DMS153 treated with DMSO at 0.1 percent for 48 hours (cell line): ENCODE results near the gene HACD4.
A peak's percentile ranks its signal among the peaks of the same experiment; 100 is the strongest.

Experiments
- DNase-seq: peaks from one replicate; lab custom pipeline; 2025; ENCODE audit not compliant: unreplicated experiment; lab: John Stamatoyannopoulos, UW

Gene HACD4, protein sequence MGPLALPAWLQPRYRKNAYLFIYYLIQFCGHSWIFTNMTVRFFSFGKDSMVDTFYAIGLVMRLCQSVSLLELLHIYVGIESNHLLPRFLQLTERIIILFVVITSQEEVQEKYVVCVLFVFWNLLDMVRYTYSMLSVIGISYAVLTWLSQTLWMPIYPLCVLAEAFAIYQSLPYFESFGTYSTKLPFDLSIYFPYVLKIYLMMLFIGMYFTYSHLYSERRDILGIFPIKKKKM

GRCh38 chr9:21031091-21031807 is at the start of gene HACD4:
Gene HACD4 (minus strand): TSS chr9:21031640. CDS start chr9:21031590, 50 bp downstream.
- no peak for DNase-seq

GRCh38 chr9:21080793-21081192 is 49.4 kb upstream of the HACD4 start:
- no peak for DNase-seq

GRCh38 chr9:21078702-21079101 is 47.3 kb upstream of the HACD4 start:
- DNase-seq = no peak

GRCh38 chr9:21077781-21078180 is 46.3 kb upstream of the HACD4 start, which contains the start of gene IFNB1:
Gene IFNB1 (minus strand): TSS chr9:21077942. CDS start chr9:21077869, 73 bp downstream.
- DNase-seq = no peak

DNA sequence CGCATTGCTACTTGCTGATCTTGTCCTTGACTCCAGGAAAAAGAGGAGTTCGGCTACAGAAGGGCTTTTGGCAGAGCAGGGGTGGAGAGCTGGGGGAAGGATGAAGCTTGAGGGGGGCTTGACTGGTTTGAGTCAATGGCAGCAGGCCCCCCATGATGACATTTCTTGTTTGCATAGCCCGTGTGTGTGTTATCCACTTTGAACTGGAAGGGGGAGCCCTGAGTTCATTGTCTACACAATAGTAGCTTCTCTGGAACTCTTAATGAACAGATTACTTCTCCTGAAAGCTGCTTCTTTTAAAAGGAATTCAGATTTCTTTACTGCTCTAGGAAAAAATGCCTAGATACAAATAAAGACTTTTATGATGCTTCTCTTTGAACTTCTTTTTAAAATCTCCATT is 44.0 kb upstream of the HACD4 start:
- DNase-seq = no peak

GRCh38 chr9:21070906-21071305 is 39.5 kb upstream of the HACD4 start:
- no peak for DNase-seq

DNA sequence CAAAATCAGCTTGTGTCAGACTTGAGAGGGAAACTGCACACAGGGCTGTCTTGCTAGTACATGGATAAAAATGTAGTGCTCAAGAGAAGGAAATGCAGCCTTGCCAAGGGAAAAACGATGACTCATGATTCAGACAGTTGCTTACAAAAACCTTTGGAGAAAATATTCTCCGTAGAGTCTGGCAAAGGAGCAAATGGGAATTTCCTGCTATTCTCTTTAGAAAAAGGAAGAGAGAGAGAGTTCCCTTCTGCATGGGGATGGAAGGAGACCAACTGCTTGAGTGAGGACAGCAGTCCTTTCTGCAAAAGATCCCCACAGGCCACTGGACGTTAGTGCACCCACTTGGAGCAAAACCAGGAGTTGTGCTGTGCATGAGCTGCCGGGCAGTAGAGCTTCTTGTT is 38.7 kb upstream of the HACD4 start:
- DNase-seq = no peak

DNA sequence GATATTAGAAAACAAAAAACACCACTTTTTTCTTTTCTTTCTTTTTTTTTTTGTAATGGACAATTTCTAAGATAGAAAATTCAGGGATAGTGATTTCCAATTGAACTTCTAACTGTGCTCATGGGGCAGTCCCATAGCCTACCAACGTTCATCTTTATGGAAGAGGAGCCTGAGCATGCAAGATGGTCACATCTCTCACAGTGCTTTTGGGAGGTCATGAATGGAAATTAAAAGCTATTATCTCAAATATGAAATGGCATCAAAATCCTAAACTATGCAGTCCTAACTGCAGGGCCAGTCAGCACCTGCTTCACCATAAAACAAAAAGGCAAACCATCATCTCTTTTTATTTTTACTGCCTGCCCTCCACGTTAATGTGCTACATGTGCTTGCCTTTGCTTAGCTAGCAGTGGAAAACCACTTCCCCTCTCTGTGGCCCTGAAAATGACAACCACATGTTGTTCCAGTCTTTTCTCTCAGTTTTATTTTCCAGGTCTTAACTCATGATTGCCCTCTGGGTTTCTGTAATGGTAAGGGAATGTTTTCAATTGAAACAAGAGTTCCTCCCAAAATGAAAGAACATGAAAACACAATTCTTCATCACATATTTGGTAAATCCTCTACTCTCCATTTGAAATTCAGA is 29.6 kb upstream of the HACD4 start:
- DNase-seq = no peak

- peak; percentile 18 for DNase-seq
Observed at GRCh38 chr9:21056931-21057330, 25.5 kb upstream of the HACD4 start.

GRCh38 chr9:21053851-21054250 is 22.4 kb upstream of the HACD4 start:
- no peak for DNase-seq

GRCh38 chr9:21047281-21047691 is 15.8 kb upstream of the HACD4 start:
- no peak for DNase-seq

GRCh38 chr9:21043841-21044240 is 12.4 kb upstream of the HACD4 start:
- no peak for DNase-seq

GRCh38 chr9:21042466-21042865 is 11.0 kb upstream of the HACD4 start:
- no peak for DNase-seq

- DNase-seq = no peak
Observed at GRCh38 chr9:21039302-21039701, 7.9 kb upstream of the HACD4 start.

GRCh38 chr9:21037278-21037677 is 5.8 kb upstream of the HACD4 start:
- DNase-seq = no peak

DNA sequence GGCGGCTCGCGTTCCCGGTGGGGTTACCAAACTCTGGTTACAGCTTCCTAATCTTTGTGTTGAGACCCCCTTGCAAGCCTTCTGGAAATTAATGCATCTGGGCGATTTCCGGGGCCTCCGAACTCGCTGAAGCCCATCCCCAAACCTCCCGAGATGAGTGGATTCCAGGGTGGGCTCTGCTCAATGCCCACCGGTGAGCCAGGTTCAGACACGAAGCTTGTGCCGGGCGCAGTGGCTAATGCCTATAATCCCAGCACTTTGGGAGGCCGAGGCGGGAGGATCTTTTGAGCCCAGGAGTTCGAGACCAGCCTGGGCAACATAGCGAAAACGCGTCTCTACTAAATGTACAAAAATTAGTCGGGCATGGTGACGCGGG is 356 bp upstream of the HACD4 start:
- DNase-seq = no peak

GRCh38 chr9:21030389-21031035 is 928 bp downstream of the HACD4 start:
- peak; percentile 25 for DNase-seq

DNA sequence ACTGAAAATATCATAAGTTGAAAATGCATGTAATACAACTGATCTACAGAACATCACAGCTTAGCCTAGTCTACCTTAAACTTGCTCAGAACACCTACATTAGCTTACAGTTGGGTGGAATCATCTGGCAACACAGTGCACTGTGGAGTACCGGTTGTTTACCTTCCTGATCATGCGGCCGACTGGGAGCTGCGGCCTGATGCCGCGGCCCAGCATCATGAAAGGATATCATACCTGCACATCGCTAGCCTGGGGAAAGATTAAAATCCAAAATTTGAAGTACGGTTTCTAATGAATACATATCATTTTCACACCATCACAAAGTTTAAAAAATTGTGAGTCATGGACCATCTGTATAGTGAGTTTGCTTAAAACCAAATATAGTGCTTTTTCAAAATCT is 1.8 kb downstream of the HACD4 start:
- peak; percentile 41 for DNase-seq

DNA sequence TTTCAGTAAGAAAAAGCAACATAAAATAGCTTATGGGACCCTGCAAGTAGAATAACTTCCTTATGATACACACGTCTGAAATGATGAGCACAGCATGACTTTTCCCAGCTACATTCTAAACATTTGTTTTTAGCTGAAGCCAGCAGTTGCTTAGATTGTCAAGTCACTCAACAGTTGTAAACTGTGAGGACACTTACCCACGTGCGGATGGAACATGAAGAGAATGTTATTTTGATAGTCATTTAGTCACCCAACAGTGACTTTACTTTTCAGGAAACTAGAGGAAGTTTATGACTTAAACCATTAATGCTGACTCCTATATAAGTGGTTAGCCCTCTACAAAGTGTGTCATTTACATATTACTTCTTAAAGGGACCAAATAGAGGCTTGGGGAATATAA is 3.0 kb downstream of the HACD4 start:
- DNase-seq = no peak

GRCh38 chr9:21027295-21027694 is 4.1 kb downstream of the HACD4 start:
- no peak for DNase-seq

- no peak for DNase-seq
Observed at GRCh38 chr9:21023861-21024260, 7.6 kb downstream of the HACD4 start.

GRCh38 chr9:21018177-21018576 is 13.3 kb downstream of the HACD4 start:
- DNase-seq = no peak
